B cell (primary cell): ENCODE data around the gene CHST14.

Experiments
- EZH2 ChIP-seq: IDR thresholded peaks from 2 replicates; pipeline ENCODE4 v1.6.1; 2012; ENCODE audit warnings: borderline replicate concordance, low read depth, mild to moderate bottlenecking, moderate library complexity, low read length; ENCODE audit not compliant: insufficient read depth, poor library complexity, severe bottlenecking
- TF ChIP-seq, protein P1 (sequence below): fragments of 200-600 bp; IDR thresholded peaks from one replicate; pipeline ENCODE4 v1.8.0; 2022; ENCODE audit warnings: antibody characterized with exemption, mild to moderate bottlenecking

DNA sequence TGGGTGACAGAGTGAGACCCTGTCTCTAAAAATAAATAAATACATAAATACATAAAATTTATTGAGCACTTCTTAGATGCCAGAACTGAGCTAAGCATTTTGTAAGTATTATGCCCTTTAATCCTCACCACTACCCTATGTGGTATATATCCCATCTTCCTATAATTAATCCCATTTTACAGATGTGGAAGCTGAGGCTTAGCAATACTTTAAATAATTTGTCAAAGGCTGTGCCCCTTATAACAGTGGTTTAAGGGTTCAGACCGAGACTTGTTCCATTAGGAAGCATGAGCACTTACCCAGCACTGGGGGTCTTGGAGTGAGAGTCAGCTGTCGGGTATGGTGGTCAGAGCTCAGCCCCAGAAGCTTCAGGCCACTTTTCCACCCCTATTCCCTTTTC, 7.5 kb upstream of the CHST14 start:
- no peak for TF ChIP-seq EZH2
- TF ChIP-seq, protein P1, sequence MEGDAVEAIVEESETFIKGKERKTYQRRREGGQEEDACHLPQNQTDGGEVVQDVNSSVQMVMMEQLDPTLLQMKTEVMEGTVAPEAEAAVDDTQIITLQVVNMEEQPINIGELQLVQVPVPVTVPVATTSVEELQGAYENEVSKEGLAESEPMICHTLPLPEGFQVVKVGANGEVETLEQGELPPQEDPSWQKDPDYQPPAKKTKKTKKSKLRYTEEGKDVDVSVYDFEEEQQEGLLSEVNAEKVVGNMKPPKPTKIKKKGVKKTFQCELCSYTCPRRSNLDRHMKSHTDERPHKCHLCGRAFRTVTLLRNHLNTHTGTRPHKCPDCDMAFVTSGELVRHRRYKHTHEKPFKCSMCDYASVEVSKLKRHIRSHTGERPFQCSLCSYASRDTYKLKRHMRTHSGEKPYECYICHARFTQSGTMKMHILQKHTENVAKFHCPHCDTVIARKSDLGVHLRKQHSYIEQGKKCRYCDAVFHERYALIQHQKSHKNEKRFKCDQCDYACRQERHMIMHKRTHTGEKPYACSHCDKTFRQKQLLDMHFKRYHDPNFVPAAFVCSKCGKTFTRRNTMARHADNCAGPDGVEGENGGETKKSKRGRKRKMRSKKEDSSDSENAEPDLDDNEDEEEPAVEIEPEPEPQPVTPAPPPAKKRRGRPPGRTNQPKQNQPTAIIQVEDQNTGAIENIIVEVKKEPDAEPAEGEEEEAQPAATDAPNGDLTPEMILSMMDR: no peak
